Muscle layer of colon (tissue), 2 donors: ENCODE data around the gene CFAP77.

Source experiments
- H3K27ac ChIP-seq: one replicate; pipeline ENCODE4 v1.7.0; 2013; ENCODE audit warnings: low read depth, mild to moderate bottlenecking, low read length, moderate library complexity
- H3K27me3 ChIP-seq, 2 donors: one replicate each; pipeline ENCODE4 v1.7.0; 2013; ENCODE audit warnings: low read length in 2 of 2, mild to moderate bottlenecking in 2 of 2; ENCODE audit not compliant: insufficient read depth in 2 of 2, control insufficient read depth in 1 of 2
- H3K36me3 ChIP-seq: one replicate; pipeline ENCODE4 v1.7.0; 2013; ENCODE audit warnings: mild to moderate bottlenecking, low read length; ENCODE audit not compliant: insufficient read depth
- H3K4me1 ChIP-seq: one replicate; pipeline ENCODE4 v1.7.0; 2013; ENCODE audit warnings: mild to moderate bottlenecking, low read length; ENCODE audit not compliant: insufficient read depth
- H3K4me3 ChIP-seq, 2 donors: one replicate each; pipeline ENCODE4 v1.7.0; 2013; ENCODE audit warnings: low read length in 2 of 2, low read depth in 1 of 2, mild to moderate bottlenecking in 1 of 2, moderate library complexity in 1 of 2
- H3K9ac ChIP-seq: one replicate; pipeline ENCODE4 v1.7.0; 2013; ENCODE audit warnings: low read length
- H3K9me3 ChIP-seq: one replicate; pipeline ENCODE4 v1.7.0; 2013; ENCODE audit warnings: mild to moderate bottlenecking, low read length
- donor health status: abdominal sarcoma.
- donor health status: Adenocarcinoma of cecum.

Gene CFAP77

GRCh38 chr9:132411091-132411508 lies 1.1 kb downstream of the CFAP77 start:
- no peak overlapping the region for H3K27ac ChIP-seq
- peaks cover 9% of the 10 kb centered on the region for H3K4me1 ChIP-seq
- no peak overlapping the region for H3K4me3 ChIP-seq
- H3K9me3 ChIP-seq, result no peaks in the 10 kb centered on the region
- H3K36me3 ChIP-seq, result no peaks in the 10 kb centered on the region
- no peak overlapping the region for H3K9ac ChIP-seq
- H3K27me3 ChIP-seq, result peaks cover 50 to 55% of the 10 kb centered on the region in 2 donors

GRCh38 chr9:132412089-132412488 lies 2.1 kb downstream of the CFAP77 start:
- H3K27ac ChIP-seq, result no peak overlapping the region
- no peak overlapping the region for H3K9ac ChIP-seq
- H3K27me3 ChIP-seq, result peaks cover 50 to 55% of the 10 kb centered on the region in 2 donors
- H3K4me3 ChIP-seq, result no peak overlapping the region
- no peaks in the 10 kb centered on the region for H3K36me3 ChIP-seq
- peaks cover 7% of the 10 kb centered on the region for H3K4me1 ChIP-seq
- H3K9me3 ChIP-seq, result no peaks in the 10 kb centered on the region

GRCh38 chr9:132413926-132414325 lies 3.9 kb downstream of the CFAP77 start:
- Histone ChIP-seq H3K27me3 (peaks cover 50 to 59% of the 10 kb centered on the region in 2 donors), H3K9me3 (no peaks in the 10 kb centered on the region), H3K4me1 (peaks cover 6% of the 10 kb centered on the region), H3K4me3 (no peak overlapping the region), H3K9ac (no peak overlapping the region), H3K36me3 (no peaks in the 10 kb centered on the region), H3K27ac (no peak overlapping the region)

- Histone ChIP-seq H3K27me3 (peaks cover 42 to 54% of the 10 kb centered on the region in 2 donors), H3K36me3 (no peaks in the 10 kb centered on the region), H3K4me3 (no peak overlapping the region), H3K4me1 (peaks cover 6% of the 10 kb centered on the region), H3K9me3 (no peaks in the 10 kb centered on the region), H3K9ac (no peak overlapping the region), H3K27ac (no peak overlapping the region)
Observed at GRCh38 chr9:132414731-132415130, 4.7 kb downstream of the CFAP77 start.

- no peak overlapping the region for H3K27ac ChIP-seq
- H3K9me3 ChIP-seq, result no peaks in the 10 kb centered on the region
- H3K27me3 ChIP-seq, result peaks cover 41 to 50% of the 10 kb centered on the region in 2 donors
- no peaks in the 10 kb centered on the region for H3K36me3 ChIP-seq
- no peak overlapping the region for H3K9ac ChIP-seq
- peaks cover 6% of the 10 kb centered on the region for H3K4me1 ChIP-seq
- no peak overlapping the region for H3K4me3 ChIP-seq
Observed at GRCh38 chr9:132415181-132415580, 5.2 kb downstream of the CFAP77 start.

GRCh38 chr9:132418726-132419363 lies 8.8 kb downstream of the CFAP77 start:
- Histone ChIP-seq H3K4me1 (no peaks in the 10 kb centered on the region), H3K9ac (no peak overlapping the region), H3K27me3 (peaks cover 7 to 27% of the 10 kb centered on the region in 2 donors), H3K36me3 (no peaks in the 10 kb centered on the region), H3K27ac (no peak overlapping the region), H3K4me3 (no peak overlapping the region), H3K9me3 (no peaks in the 10 kb centered on the region)

GRCh38 chr9:132422574-132422973 lies 12.6 kb downstream of the CFAP77 start:
- Histone ChIP-seq H3K9ac (no peak overlapping the region), H3K27ac (no peak overlapping the region), H3K27me3 (peaks cover 6 to 20% of the 10 kb centered on the region in 2 donors), H3K4me1 (no peaks in the 10 kb centered on the region), H3K9me3 (no peaks in the 10 kb centered on the region), H3K4me3 (no peak overlapping the region), H3K36me3 (no peaks in the 10 kb centered on the region)

- no peaks in the 10 kb centered on the region for H3K36me3 ChIP-seq
Observed at GRCh38 chr9:132423503-132423902, 13.5 kb downstream of the CFAP77 start.

GRCh38 chr9:132424857-132425674 lies 15.1 kb downstream of the CFAP77 start:
- no peak overlapping the region for H3K9ac ChIP-seq
- H3K4me3 ChIP-seq, result no peak overlapping the region
- no peaks in the 10 kb centered on the region for H3K36me3 ChIP-seq
- H3K27ac ChIP-seq, result no peak overlapping the region
- peaks cover 6 to 16% of the 10 kb centered on the region in 2 donors for H3K27me3 ChIP-seq
- no peaks in the 10 kb centered on the region for H3K9me3 ChIP-seq
- H3K4me1 ChIP-seq, result no peaks in the 10 kb centered on the region

More at GRCh38 chr9:132423503-132423902, 13.5 kb downstream of the CFAP77 start:
- Histone ChIP-seq H3K27ac (no peak overlapping the region), H3K9ac (no peak overlapping the region), H3K9me3 (no peaks in the 10 kb centered on the region), H3K4me3 (no peak overlapping the region), H3K4me1 (no peaks in the 10 kb centered on the region), H3K27me3 (peaks cover 6 to 16% of the 10 kb centered on the region in 2 donors)

- H3K4me1 ChIP-seq, result no peaks in the 10 kb centered on the region
- H3K36me3 ChIP-seq, result no peaks in the 10 kb centered on the region
- no peaks in the 10 kb centered on the region for H3K9me3 ChIP-seq
- no peak overlapping the region for H3K4me3 ChIP-seq
- H3K9ac ChIP-seq, result no peak overlapping the region
- H3K27ac ChIP-seq, result no peak overlapping the region
- peaks cover 6 to 16% of the 10 kb centered on the region in 2 donors for H3K27me3 ChIP-seq
Observed at GRCh38 chr9:132425675-132426062, 15.7 kb downstream of the CFAP77 start.

GRCh38 chr9:132426639-132427414 lies 16.8 kb downstream of the CFAP77 start:
- Histone ChIP-seq H3K36me3 (no peaks in the 10 kb centered on the region), H3K4me3 (no peak overlapping the region), H3K27me3 (peaks cover 6 to 16% of the 10 kb centered on the region in 2 donors), H3K4me1 (no peaks in the 10 kb centered on the region), H3K9ac (no peak overlapping the region), H3K27ac (no peak overlapping the region), H3K9me3 (no peaks in the 10 kb centered on the region)
